Right atrium auricular region (tissue), 2 donors: ENCODE results near the gene RPL23. TPM values are rescaled to one million over a fixed set of nuclear protein-coding genes. Genes with fewer than 3 reads are reported as not detected.
A peak's percentile ranks its signal among the peaks of the same experiment; 100 is the strongest.

Source experiments
- DNase-seq: peaks from one replicate; pipeline ENCODE4 v3.0.0-alpha.2; 2019; ENCODE audit warnings: low spot score
- H3K27ac ChIP-seq, 2 donors: fragments of 200-600 bp; sonication (generic); 1 replicate in 1 of 2; 2 replicates in 1 of 2; pipeline ENCODE4 v1.5.1; 2016 to 2019
- H3K27me3 ChIP-seq, 2 donors: fragments of 200-600 bp; sonication (generic); one replicate each; pipeline versions ENCODE4 v1.5.1 to v1.6.0; 2017 to 2019
- H3K36me3 ChIP-seq: fragments of 200-600 bp; sonication (generic); one replicate; pipeline ENCODE4 v1.5.1; 2016
- H3K4me1 ChIP-seq, 2 donors: fragments of 200-600 bp; sonication (generic); one replicate each; pipeline versions ENCODE4 v1.5.1 to v1.6.0; 2017 to 2019
- H3K4me3 ChIP-seq, 2 donors: fragments of 200-600 bp; sonication (generic); 1 replicate in 1 of 2; 2 replicates in 1 of 2; pipeline ENCODE4 v1.5.1; 2017 to 2019; ENCODE audit warnings: mild to moderate bottlenecking in 1 of 2, moderate library complexity in 1 of 2
- H3K9me3 ChIP-seq, 2 donors: fragments of 200-600 bp; sonication (generic); one replicate each; pipeline ENCODE4 v1.5.1; 2019
- total RNA-seq, 2 donors: library from RNA; depleted of rRNA; stranded (reverse); fragments of >200 nt; gene quantifications; one replicate each; pipeline ENCODE4 v1.1.0, GENCODE V29; 2016
- TF ChIP-seq, protein P1 (sequence below), 2 donors: fragments of 200-600 bp; sonication (generic); IDR thresholded peaks; one replicate each; pipeline ENCODE4 v1.5.1; 2019; ENCODE audit warnings: antibody characterized with exemption in 2 of 2

Gene RPL23
- total RNA-seq, 2 donors from 2014 or later, result 640 to 985 TPM

- Histone ChIP-seq H3K9me3 (no peaks in the 10 kb centered on the region), H3K4me3 (peak overlapping the region in 1 of 2 donors; percentile 16), H3K27me3 (no peaks in the 10 kb centered on the region), H3K4me1 (peaks cover 0 to 87% of the 10 kb centered on the region in 2 donors), H3K36me3 (peaks cover 14% of the 10 kb centered on the region), H3K27ac (peak overlapping the region; percentile 63 to 96)
- TF ChIP-seq, protein P1, sequence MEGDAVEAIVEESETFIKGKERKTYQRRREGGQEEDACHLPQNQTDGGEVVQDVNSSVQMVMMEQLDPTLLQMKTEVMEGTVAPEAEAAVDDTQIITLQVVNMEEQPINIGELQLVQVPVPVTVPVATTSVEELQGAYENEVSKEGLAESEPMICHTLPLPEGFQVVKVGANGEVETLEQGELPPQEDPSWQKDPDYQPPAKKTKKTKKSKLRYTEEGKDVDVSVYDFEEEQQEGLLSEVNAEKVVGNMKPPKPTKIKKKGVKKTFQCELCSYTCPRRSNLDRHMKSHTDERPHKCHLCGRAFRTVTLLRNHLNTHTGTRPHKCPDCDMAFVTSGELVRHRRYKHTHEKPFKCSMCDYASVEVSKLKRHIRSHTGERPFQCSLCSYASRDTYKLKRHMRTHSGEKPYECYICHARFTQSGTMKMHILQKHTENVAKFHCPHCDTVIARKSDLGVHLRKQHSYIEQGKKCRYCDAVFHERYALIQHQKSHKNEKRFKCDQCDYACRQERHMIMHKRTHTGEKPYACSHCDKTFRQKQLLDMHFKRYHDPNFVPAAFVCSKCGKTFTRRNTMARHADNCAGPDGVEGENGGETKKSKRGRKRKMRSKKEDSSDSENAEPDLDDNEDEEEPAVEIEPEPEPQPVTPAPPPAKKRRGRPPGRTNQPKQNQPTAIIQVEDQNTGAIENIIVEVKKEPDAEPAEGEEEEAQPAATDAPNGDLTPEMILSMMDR (IDR thresholded peaks at IDR 0.05), result no peak
- no peak for DNase-seq
These were observed 21.2 kb upstream of the RPL23 start for GRCh38 chr17:38874505-38875400.

DNA sequence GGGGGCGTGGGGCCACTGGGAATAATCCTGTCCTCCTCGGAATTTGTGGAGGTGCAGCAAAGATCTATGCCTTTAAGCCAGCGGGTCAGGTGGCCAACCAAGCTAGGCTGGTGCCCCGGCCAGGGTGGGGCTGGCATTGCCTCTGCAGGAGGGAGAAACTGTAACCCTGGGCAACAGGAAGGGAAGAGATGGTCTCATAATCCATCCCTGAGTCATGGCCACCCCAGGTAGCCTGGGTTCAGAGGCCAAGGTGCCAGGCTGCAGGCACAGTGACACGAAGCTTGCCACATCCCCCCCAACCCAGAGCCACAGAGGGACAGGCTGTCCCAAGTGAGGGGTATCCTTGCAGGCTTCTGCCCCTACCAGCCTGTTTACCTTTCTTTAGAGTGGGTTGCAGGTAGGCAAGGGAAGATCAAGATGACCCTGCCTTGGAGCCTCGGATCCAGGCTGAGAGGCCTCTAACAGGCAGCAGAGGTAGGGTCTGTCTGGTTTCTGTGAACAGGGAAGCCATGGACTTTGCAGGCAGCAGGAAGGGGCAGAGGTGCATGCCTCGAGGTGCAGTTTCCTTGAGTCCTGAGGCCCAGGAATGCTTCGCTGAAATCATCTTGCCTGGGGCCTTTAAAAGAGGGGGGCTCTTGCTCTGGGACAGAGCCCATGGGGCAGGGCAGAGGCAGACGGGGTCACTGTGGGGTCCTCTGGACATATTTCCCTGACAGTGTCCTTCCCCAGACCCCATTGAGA lies 20.3 kb upstream of the RPL23 start:
- no peaks in the 10 kb centered on the region for H3K9me3 ChIP-seq
- no peaks in the 10 kb centered on the region for H3K27me3 ChIP-seq
- H3K36me3 ChIP-seq, result peaks cover 10% of the 10 kb centered on the region
- no peak for DNase-seq
- TF ChIP-seq, protein P1 (IDR thresholded peaks at IDR 0.05), result no peak
- peak overlapping the region in 1 of 2 donors; percentile 94 for H3K4me3 ChIP-seq
- H3K4me1 ChIP-seq, result peaks cover 0 to 79% of the 10 kb centered on the region in 2 donors
- H3K27ac ChIP-seq, result peak overlapping the region; percentile 63 to 96

DNA sequence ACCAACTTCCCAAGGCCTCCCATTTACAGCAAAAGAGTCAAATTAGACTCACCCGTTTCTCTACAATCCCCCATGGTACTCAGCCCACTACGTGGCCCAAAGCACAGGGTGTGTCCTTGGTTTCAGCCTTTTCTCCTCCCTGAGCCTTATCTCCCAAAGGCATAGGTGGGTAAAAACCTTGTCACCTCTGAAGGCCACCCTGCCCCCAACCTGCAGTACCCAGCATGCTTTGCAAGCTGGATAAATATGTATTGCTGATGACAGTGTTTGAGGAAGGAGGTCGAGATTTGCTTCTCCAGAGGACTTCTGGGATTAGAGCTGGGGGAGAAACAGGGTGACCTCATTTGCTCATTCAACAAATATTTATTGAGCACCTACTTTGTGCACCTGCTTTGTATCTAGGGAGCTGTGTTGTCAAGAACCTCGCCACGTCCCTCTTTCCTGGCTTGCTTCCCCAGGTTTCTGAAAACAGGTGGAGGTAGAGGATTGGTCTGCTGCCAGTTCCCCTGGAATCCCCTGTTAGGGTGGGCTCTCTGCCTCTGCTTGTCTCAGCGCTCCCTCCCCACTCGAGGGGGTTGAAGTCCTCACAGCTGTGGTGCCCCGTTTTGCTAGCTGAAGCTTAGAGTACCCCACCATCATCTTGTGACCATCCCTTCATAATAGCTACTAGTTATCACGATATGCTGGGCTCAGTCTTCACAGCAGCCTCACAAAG lies 19.3 kb upstream of the RPL23 start:
- no peaks in the 10 kb centered on the region for H3K27me3 ChIP-seq
- no peaks in the 10 kb centered on the region for H3K9me3 ChIP-seq
- H3K36me3 ChIP-seq, result peaks cover under 1% of the 10 kb centered on the region
- TF ChIP-seq, protein P1 (IDR thresholded peaks at IDR 0.05), result no peak
- H3K4me3 ChIP-seq, result peak overlapping the region in 1 of 2 donors; percentile 94
- peak overlapping the region; percentile 95 to 96 for H3K27ac ChIP-seq
- H3K4me1 ChIP-seq, result peaks cover 0 to 79% of the 10 kb centered on the region in 2 donors
- no peak for DNase-seq

DNA sequence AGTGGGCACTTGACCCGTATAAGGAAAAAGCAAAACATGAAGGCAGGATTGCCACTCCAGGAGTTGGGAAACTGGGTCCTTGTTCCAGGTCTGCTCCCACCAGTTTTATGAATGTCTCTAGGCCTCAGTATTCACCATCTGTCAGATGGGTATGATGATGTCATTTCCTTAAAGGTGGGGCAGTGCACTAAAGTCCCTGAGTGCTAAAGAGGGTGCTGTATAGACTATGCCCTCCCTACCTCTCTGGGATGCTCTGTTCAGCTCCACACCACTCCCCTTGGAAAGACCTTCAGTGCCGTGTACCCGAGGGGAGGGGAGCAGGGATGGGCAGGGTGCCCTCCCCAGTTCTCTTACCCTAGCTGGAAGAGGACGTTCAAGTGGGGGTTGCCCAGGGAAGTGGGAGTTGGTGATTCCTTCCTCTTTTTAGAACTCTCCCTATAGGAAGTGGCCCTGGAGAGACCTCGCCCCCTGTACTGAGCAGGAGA lies 18.5 kb upstream of the RPL23 start:
- Histone ChIP-seq H3K27ac (peak overlapping the region; percentile 95 to 96), H3K4me3 (peak overlapping the region; percentile 94 to 98), H3K4me1 (peaks cover 0 to 74% of the 10 kb centered on the region in 2 donors), H3K27me3 (no peaks in the 10 kb centered on the region), H3K9me3 (no peaks in the 10 kb centered on the region), H3K36me3 (no peaks in the 10 kb centered on the region)
- TF ChIP-seq, protein P1 (IDR thresholded peaks at IDR 0.05), result no peak
- peak; percentile 57 for DNase-seq

DNA sequence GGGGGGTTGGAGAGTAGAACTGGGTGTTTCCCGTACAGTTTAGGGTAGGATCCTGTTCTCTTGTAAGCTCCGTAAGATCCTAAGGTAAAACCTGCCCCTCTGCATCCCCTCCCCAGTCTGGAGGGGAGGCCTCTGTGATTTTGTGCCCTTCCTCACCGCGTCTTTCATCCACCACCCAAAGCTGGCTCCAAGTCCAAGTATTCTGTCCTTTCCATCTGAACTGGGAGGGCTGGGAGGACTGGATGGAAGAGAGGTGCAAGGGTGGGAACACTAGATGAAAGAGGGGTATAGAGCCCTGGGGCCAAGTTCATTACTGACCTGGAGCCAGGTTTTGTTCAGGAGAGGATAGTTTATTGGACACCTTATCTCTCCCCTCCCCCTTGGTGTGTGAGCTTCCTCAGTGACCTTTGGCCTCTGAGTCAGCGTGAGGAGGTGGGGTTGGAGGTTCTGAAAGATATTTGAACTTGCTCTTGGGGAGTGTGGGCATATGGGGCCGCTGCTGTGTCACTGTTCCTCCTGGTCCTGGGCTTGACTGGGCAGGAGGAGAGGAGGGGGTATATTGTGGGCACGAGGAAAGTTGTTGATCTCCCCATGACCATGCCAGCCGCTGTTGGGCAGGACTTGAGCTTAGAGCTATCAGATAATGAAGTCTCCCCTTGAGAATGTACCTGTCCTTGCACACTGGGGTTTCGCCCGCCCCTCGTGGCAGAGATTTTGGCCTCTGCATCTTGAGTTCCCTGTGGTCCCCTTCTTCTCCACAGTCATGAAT lies 17.9 kb upstream of the RPL23 start:
- peak overlapping the region; percentile 94 to 98 for H3K4me3 ChIP-seq
- TF ChIP-seq, protein P1 (IDR thresholded peaks at IDR 0.05), result peak in 1 of 2 donors; percentile 19
- no peaks in the 10 kb centered on the region for H3K27me3 ChIP-seq
- H3K36me3 ChIP-seq, result no peaks in the 10 kb centered on the region
- peaks cover 0 to 70% of the 10 kb centered on the region in 2 donors for H3K4me1 ChIP-seq
- H3K9me3 ChIP-seq, result no peaks in the 10 kb centered on the region
- DNase-seq, result peak; percentile 81
- peak overlapping the region; percentile 95 to 96 for H3K27ac ChIP-seq
